Measurements from ENCODE around the gene BTN3A1. TPM values are rescaled to one million over a fixed set of nuclear protein-coding genes. Genes with fewer than 3 reads are reported as not detected.
"Not testable (repeated sequence)": the region's sequence is repeated elsewhere in the genome, so short reads cannot be mapped to it uniquely, and the experiment has no call there.

The BTN3A1 gene
- total and polyA plus RNA-seq, 12 donors, result 3.9 to 44.3 (median 8.6) TPM

GRCh38 chr6:26377719-26378118, 24.4 kb upstream of the BTN3A1 start:
- no peaks in the 10 kb centered on the region for H3K9me3 ChIP-seq

GRCh38 chr6:26378143-26378542, 23.9 kb upstream of the BTN3A1 start:
- H3K27ac ChIP-seq; H3K4me3 ChIP-seq; DNase-seq; H3K9me3 ChIP-seq; intact Hi-C loops (cut with DNase I); ATAC-seq; H3K27me3 ChIP-seq: not testable (repeated sequence)
- H3K4me1 ChIP-seq, result peaks cover 0 to 14% (median 0%) of the 10 kb centered on the region in 9 donors
- H3K36me3 ChIP-seq, result peaks cover 0 to 41% (median 3%) of the 10 kb centered on the region in 9 donors

More at GRCh38 chr6:26377719-26378118, 24.4 kb upstream of the BTN3A1 start:
- ATAC-seq (no peak), DNase-seq (no peak)
- Histone ChIP-seq H3K36me3 (peaks cover 0 to 46% (median 3%) of the 10 kb centered on the region in 9 donors), H3K27me3 (no peaks in the 10 kb centered on the region), H3K4me3 (no peak overlapping the region), H3K27ac (no peak overlapping the region), H3K4me1 (peaks cover 0 to 12% (median 0%) of the 10 kb centered on the region in 9 donors)
- TF ChIP-seq, protein P1, sequence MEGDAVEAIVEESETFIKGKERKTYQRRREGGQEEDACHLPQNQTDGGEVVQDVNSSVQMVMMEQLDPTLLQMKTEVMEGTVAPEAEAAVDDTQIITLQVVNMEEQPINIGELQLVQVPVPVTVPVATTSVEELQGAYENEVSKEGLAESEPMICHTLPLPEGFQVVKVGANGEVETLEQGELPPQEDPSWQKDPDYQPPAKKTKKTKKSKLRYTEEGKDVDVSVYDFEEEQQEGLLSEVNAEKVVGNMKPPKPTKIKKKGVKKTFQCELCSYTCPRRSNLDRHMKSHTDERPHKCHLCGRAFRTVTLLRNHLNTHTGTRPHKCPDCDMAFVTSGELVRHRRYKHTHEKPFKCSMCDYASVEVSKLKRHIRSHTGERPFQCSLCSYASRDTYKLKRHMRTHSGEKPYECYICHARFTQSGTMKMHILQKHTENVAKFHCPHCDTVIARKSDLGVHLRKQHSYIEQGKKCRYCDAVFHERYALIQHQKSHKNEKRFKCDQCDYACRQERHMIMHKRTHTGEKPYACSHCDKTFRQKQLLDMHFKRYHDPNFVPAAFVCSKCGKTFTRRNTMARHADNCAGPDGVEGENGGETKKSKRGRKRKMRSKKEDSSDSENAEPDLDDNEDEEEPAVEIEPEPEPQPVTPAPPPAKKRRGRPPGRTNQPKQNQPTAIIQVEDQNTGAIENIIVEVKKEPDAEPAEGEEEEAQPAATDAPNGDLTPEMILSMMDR (IDR thresholded peaks at IDR 0.05), result no peak
- intact Hi-C loops (cut with DNase I), result no loop called here
- WGBS, 2 donors, result 34 to 53% methylated on average over 3 of the region's 3 CpGs

DNA sequence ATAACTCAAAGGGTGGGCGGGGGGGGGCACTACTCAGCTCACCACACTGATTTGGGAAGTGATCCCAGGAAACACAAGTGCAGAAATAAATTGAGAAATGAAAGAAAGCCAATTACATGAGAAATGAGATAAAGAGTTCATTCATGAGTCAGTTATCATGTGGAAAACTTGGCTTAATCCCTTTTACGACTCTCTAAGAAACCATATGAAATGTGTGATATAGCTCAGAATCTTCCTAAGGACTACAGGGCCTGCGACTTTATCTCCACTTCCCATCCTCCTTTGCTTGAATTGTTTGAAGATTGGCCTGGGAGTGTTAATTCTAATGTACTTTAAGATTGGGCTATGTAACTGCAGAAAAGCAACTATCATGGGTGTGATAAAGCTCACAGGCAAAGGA, 22.8 kb upstream of the BTN3A1 start:
- intact Hi-C loops (cut with DNase I), result no loop called here
- no peak overlapping the region for H3K27ac ChIP-seq
- TF ChIP-seq, protein P1 (IDR thresholded peaks at IDR 0.05), result no peak
- H3K4me3 ChIP-seq, result no peak overlapping the region
- H3K4me1 ChIP-seq, result peaks cover 0 to 24% (median 7%) of the 10 kb centered on the region in 9 donors
- peaks cover 0 to 30% (median 1%) of the 10 kb centered on the region in 9 donors for H3K36me3 ChIP-seq
- 67 to 74% methylated on average over 3 of the region's 3 CpGs for WGBS, 2 donors
- DNase-seq, result no peak
- H3K27me3 ChIP-seq, result no peaks in the 10 kb centered on the region
- H3K9me3 ChIP-seq, result no peaks in the 10 kb centered on the region
- ATAC-seq, result no peak

- H3K27ac ChIP-seq, result no peak overlapping the region
- no peak overlapping the region for H3K4me3 ChIP-seq
- TF ChIP-seq, protein P1 (IDR thresholded peaks at IDR 0.05), result no peak
- no peaks in the 10 kb centered on the region for H3K27me3 ChIP-seq
- H3K9me3 ChIP-seq, result no peaks in the 10 kb centered on the region
- H3K4me1 ChIP-seq, result peaks cover 0 to 28% (median 7%) of the 10 kb centered on the region in 9 donors
- no peak for DNase-seq
- peaks cover 0 to 26% (median 0%) of the 10 kb centered on the region in 9 donors for H3K36me3 ChIP-seq
- ATAC-seq, result no peak
- intact Hi-C loops (cut with DNase I), result no loop called here
Observed at GRCh38 chr6:26379740-26380139, 22.3 kb upstream of the BTN3A1 start.

DNA sequence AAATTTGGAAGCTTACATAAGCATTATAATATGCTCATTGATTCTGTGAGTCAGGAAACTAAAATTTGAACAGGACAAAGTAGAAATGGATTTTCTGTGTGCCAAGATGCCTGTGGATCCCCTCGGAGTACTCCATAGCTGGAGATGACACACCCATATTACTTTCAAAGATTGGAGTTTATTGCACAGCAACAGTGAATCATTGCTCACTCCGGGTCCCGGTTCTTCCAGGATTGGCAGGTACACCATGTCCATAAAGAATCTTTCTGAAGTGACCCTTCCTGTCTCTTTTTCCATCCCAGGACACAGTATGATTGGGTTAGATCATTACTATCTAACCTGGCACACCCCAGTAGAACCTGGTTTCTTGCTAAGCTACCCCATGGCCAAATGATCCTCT, 21.8 kb upstream of the BTN3A1 start:
- no peak overlapping the region for H3K27ac ChIP-seq
- ATAC-seq (no peak), DNase-seq (no peak)
- intact Hi-C loops (cut with DNase I), result no loop called here
- H3K9me3 ChIP-seq, result no peaks in the 10 kb centered on the region
- 95 to 96% methylated on average over 3 of the region's 3 CpGs for WGBS, 2 donors
- H3K36me3 ChIP-seq, result peaks cover 0 to 20% (median 0%) of the 10 kb centered on the region in 9 donors
- H3K27me3 ChIP-seq, result no peaks in the 10 kb centered on the region
- TF ChIP-seq, protein P1 (IDR thresholded peaks at IDR 0.05), result no peak
- peaks cover 0 to 33% (median 7%) of the 10 kb centered on the region in 9 donors for H3K4me1 ChIP-seq
- no peak overlapping the region for H3K4me3 ChIP-seq

Data from heart right ventricle (tissue), 16 donors.